GM21367 (cell line): Measurements from ENCODE around the gene C1orf87.
A peak's percentile ranks its signal among the peaks of the same experiment; 100 is the strongest.
"Not testable (repeated sequence)": the region's sequence is repeated elsewhere in the genome, so short reads cannot be mapped to it uniquely, and the experiment has no call there.

Experiments used
- ATAC-seq: cut with Tn5 transposase; IDR thresholded peaks from one replicate; pipeline ENCODE4 v1.9.1; 2021; ENCODE audit not compliant: unreplicated experiment

The C1orf87 gene

DNA sequence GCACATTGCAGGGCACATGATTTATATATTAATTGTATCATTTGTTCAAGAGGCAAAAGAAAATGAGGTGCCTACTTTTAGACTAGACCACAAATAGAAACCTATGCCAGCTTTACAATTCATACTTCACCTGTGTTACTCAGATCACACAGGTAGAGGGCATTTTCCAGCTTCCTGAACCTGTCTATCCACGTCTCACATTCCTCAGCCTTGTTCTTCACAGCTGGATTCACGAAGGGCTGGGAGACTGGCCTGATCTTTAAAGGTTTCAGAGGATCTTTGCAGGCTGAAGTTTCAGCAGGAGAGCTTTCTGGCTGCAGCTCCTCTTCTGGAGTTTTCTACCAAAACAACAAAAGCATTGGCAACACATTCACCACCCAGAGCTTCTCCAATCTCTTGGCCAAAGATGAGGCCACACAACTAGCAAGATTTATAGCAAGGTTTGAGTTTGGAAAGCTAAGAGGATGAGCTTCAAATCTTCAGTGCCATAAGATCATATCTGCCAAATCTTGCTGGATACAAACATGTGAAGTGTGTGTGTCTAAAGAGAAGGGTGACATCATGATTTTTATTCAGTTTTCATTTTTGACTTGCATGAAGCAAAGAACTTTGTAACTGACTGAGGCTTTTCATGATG is 76.0 kb downstream of the C1orf87 start:
- ATAC-seq, result no peak

DNA sequence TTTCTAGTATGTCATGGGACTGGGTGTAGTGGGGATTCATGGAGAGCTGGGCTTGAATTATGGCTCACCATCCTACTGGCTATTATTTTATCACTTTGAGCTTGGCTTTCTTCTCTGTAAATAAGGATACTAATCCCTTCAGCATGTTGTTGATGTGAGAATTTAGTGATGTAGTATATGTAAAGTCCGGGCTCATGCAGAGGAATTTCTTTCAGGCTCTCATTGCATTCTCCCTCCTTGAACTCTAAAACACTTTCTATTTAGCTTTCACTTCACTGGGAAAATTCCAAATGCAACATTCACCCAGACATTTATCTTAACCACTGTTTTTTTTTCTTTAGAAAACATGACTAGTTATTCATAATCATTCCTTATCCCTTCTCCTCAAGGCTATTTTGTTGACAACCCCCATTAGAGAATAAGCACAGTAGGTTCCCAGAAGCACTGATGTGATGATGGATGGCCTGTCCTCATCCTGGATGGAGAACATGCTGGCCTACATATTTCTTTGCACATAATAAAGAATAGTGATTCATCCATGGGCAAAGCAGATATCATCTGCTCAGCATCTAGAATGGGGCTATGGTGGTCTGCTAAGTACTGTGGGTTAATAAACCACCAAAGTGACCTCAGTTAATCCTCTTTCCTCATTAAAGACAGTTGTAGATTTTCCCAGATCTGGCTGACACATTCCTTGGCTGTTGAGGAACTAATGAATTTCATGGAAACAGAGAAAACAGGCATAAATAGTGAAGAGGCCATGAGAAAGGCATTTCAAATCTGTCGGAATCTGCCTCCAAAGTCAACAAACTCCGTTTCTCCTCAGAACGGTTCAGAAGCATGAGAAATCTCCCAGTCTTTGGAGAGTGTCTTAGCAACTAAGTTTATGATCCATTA is 79.0 kb downstream of the C1orf87 start:
- ATAC-seq, result no peak

DNA sequence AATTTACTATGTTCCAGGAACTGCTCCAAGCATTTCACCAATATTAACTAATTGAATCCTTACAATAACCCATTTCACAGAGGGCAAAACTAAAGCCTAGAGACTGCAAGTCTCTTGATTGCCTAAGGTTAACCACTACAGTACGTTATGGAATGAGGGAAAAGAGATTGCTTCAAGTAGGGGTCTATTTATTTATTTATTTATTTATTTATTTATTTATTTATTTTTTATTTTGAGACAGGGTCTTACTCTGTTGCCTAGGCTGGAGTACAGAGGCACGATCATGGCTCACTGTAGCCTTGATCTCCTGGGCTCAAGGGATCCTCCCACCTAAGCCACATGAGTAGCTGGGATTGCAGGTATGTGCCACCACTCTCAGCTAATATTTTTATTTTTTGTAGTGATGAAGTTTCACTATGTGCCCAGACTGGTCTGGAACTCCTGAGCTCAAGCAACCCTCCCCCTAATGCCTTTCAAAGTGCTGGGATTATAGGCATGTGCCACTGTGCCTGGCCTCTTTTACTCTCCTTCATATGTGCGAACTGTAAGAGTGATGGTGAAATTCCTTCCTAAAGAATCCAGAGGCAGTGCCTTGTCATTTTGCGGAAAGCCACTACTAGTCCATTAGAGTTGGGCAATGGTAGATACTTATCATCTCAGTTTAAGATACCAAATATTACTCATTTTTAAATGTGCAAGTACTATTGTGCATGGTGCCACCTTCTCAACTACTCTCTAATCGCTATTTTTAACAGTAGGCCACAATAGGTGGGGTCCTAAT is 81.3 kb downstream of the C1orf87 start:
- no peak for ATAC-seq

GRCh38 chr1:59990470-59990869 is 83.1 kb downstream of the C1orf87 start:
- no peak for ATAC-seq

- no peak for ATAC-seq
These were observed 86.9 kb downstream of the C1orf87 start for GRCh38 chr1:59986516-59987310.

- no peak for ATAC-seq
These were observed 87.6 kb downstream of the C1orf87 start for GRCh38 chr1:59985911-59986515.

DNA sequence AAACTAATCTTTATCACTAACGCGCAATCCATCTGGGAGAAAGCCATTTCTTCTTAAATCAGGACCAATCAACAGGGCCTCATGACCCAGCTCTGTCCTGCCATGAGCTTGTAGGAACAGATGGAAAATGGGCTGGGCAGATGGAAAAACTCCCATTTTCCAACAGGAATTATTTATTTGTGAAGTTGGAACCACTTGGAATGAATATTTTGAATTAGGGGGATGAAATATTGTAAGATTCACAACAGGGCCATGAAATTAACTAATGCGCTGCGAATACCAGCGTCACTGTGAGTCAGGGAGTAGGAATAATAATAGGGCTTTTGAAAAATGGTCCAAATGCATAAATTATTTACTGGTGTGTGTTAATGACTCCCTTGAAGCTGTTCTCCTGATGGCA is 93.9 kb downstream of the C1orf87 start:
- no peak for ATAC-seq

DNA sequence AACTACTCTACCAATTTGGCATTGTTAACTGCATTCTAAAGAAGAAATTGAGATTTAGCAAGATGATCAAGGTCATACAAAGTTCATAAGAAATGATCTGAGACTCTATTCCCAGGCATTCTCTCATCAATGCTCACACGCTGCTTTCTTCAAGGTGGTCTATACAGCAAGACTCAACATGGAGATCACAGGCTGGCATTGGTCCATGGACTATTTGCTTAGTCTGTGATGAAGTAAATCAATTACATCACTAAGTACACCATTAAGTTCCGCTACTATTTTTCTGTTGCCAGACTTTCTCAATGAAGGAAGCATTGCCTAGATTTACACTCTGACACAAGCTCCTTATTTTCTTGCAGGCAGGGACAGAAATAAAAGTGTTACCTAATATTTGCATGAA is 95.1 kb downstream of the C1orf87 start:
- no peak for ATAC-seq

GRCh38 chr1:59978026-59978425 is 95.5 kb downstream of the C1orf87 start:
- ATAC-seq, result no peak

DNA sequence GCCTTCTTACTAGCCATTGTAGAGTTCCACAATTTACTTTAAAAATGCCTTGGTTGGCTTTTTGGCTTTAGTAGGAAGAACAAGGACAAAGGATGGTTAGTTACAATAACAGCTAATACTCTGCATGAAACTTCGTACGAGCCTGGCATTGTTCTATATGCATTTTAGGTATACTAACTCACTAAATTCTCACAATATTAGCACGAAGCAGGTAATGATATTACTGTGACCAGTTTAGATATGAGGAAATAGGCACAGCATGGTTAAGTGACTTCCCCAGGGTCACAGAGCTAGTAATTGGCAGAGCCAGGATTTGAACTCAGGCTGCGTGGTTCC is 96.5 kb downstream of the C1orf87 start:
- no peak for ATAC-seq

- no peak for ATAC-seq
These were observed 97.1 kb downstream of the C1orf87 start for GRCh38 chr1:59976194-59977074.

DNA sequence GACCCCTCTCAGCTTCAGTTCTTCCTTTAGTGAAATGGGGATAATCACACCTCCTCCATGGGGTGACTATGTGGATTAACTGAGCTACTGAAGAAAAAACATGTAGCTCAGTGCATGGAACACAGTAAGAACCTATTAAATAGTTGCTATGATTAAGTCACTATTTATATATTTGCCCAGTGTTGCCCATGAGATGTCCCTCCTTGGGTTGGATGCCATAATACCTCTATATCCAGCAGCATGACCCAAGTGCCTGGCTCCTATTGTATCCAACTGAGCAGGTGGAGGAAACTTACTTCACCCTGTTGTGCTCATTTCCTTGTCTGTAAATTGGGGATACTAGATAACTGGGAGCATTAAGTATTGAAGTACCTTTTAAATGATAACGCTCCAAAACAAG is 99.9 kb downstream of the C1orf87 start:
- no peak for ATAC-seq

GRCh38 chr1:59972216-59972927 is 101.2 kb downstream of the C1orf87 start:
- ATAC-seq, result no peak

- ATAC-seq, result peak; percentile 73
These were observed 102.1 kb downstream of the C1orf87 start for GRCh38 chr1:59971464-59971911.

- not testable (repeated sequence) for ATAC-seq
These were observed 103.9 kb downstream of the C1orf87 start for GRCh38 chr1:59969542-59970175.

- ATAC-seq, result not testable (repeated sequence)
These were observed 104.8 kb downstream of the C1orf87 start for GRCh38 chr1:59968746-59969145.

- ATAC-seq, result no peak
These were observed 105.8 kb downstream of the C1orf87 start for GRCh38 chr1:59967780-59968179.

DNA sequence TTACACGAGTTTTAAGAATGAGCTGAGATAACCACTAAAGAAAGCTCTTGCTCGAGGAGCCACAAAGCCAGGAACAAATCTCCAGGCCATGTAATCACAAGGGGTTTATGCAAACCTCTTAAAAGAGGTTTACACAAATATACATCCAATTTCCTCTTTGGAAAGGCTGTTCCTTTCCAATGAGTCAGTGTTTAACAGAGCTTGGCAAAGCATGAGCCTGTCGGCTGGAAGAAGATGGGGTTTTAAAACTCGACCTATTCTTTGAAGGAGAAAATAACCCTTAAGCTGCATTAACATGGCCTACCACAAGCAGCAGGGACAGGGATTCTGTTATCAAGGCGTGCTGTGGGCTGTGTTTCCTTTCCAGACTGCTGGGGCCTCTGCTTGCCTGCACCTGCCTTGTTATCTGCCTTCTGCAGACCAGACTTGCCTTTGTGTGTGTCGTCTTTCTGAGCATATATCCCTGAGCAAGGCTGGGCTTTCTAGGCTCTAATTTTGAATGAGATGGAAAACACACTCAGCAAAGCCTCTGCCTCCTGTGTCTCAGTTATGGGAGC is 106.4 kb downstream of the C1orf87 start:
- ATAC-seq, result no peak
